ENCODE results near the gene NECAB2. TPM values are rescaled to one million over a fixed set of nuclear protein-coding genes. Genes with fewer than 3 reads are reported as not detected.
A peak's percentile ranks its signal among the peaks of the same experiment; 100 is the strongest.

The NECAB2 gene
- total and polyA plus RNA-seq, 2 of the 8 experiments (the other 6 are each of a cell fraction or from before 2014, with no cell fraction given) = 3.6 to 4.2 TPM

DNA sequence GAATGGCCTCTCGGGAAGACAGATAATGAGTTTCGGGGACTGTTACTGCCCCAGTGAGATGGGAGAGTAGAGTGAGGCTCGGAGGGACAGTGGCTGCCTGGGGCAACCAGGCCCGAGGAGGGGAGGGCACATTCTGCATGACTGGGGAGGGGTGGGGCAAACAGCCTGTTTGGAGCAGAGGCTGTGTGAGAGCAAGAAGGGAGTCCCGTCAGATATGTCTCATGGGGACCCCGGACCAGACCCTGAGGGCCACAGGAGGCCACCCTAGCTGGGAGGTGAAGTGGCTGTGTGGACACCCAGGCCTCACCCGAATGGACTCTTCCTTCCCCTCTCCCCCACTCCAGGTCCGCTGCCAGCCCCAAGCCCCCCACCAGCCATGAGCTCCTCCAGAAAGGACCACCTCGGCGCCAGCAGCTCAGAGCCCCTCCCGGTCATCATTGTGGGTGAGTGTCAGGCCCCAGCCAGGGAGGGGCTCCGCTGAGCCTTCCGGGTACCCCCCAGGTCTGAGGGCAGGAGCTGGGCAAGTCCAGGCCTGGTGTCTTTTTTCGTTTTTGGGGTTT is 10.7 kb upstream of the NECAB2 start:
- Histone ChIP-seq H3K56ac (replicated peaks; ENCODE audit: insufficient read length, low read depth, low read length) (no peak overlapping the region), H4K20me1 (replicated peaks in 1 of 2; ENCODE audit: control insufficient read depth in 1 of 2, insufficient read depth in 2 of 2, low read length in 2 of 2) (no peaks in the 10 kb centered on the region), H3K27me3 (replicated peaks in 1 of 4; ENCODE audit: control insufficient read depth in 3 of 4, extremely low read depth in 1 of 4, insufficient read depth in 3 of 4, low read length in 3 of 4) (no peaks in the 10 kb centered on the region), H2BK12ac (ENCODE audit: low read depth, low read length) (no peak overlapping the region), H3K27ac (ENCODE audit: low read depth, low read length) (no peak overlapping the region), H3K9ac (replicated peaks in 1 of 4; ENCODE audit: extremely low read depth in 1 of 4, low read depth in 3 of 4, low read length in 3 of 4) (no peak overlapping the region), H3K9me3 (ENCODE audit: insufficient read depth in 2 of 2, low read depth in 1 of 2, low read length in 1 of 2) (no peaks in the 10 kb centered on the region), H4K91ac (replicated peaks; ENCODE audit: insufficient read length, low read length) (peak overlapping the region; percentile 19), H2BK15ac (ENCODE audit: low read length) (no peak overlapping the region), H3K23ac (ENCODE audit: insufficient read length) (no peak overlapping the region), H2BK120ac (replicated peaks; ENCODE audit: low read depth, low read length) (no peak overlapping the region), H4K5ac (ENCODE audit: insufficient read length, low read depth, low read length) (no peak overlapping the region), H2AK5ac (ENCODE audit: low read depth, low read length) (no peak overlapping the region), H4K8ac (ENCODE audit: extremely low read depth, insufficient read depth, low read length) (peak overlapping the region; percentile 62; the same call in 1 of the 2 replicates), H3K23me2 (ENCODE audit: low read depth, low read length) (no peaks in the 10 kb centered on the region), H2BK20ac (ENCODE audit: low read length) (no peak overlapping the region), H3K4me1 (replicated peaks in 1 of 4; ENCODE audit: control insufficient read depth in 3 of 4, insufficient read depth in 4 of 4, low read length in 3 of 4) (peaks cover 2 to 7% (median 4%) of the 10 kb centered on the region in 4 experiments; a peak in 6 of 7 replicates), H2AFZ (ENCODE audit: low read length) (no peak overlapping the region), H3K4ac (replicated peaks; ENCODE audit: insufficient read length, low read depth, low read length) (no peak overlapping the region), H3K14ac (ENCODE audit: insufficient read length) (no peak overlapping the region), H3K79me2 (ENCODE audit: control insufficient read depth in 1 of 2, insufficient read depth in 2 of 2, low read length in 2 of 2) (no peaks in the 10 kb centered on the region), H3K4me2 (ENCODE audit: insufficient read depth in 1 of 2, low read depth in 2 of 2, low read length in 2 of 2) (no peak overlapping the region), H3K4me3 (ENCODE audit: extremely low read depth in 1 of 4, insufficient read depth in 2 of 4, low read depth in 3 of 4, low read length in 4 of 4) (no peak overlapping the region), H2BK5ac (ENCODE audit: low read depth, low read length) (no peak overlapping the region), H3K79me1 (ENCODE audit: low read depth, low read length) (no peaks in the 10 kb centered on the region), H3K18ac (ENCODE audit: extremely low read depth, low read length) (no peak overlapping the region), H3K36me3 (ENCODE audit: control insufficient read depth in 2 of 4, insufficient read depth in 4 of 4, low read length in 3 of 4) (no peaks in the 10 kb centered on the region)
- ChIA-PET CTCF (ENCODE audit: partially characterized antibody) (interaction anchor here (0.7 to 16.0 kb wide), 29 partner anchors 8 to 526 kb away, joined by 3 to 366 read pairs (median 4); partner anchors contain the start of gene SLC38A8), POLR2A (ENCODE audit: partially characterized antibody) (interaction anchor here (1.0 kb wide), 1 partner anchor 90 kb away, joined by 4 read pairs; no protein-coding TSS in a partner anchor)
- DNase-seq (ENCODE audit: low read depth in 1 of 2, low spot score in 2 of 2) = no peak
- no peak for FAIRE-seq
- 85% methylated on average over 12 of the region's 14 CpGs; no CpG with 5 or more reads in 1 of the 2 experiments for WGBS, 2 experiments (ENCODE audit: extremely low coverage in 1 of 2, insufficient coverage in 1 of 2, insufficient read length in 1 of 2, insufficient replicate concordance in 2 of 2, low coverage in 1 of 2, low lambda C conversion rate in 2 of 2, missing lambda C conversion rate in 1 of 2)
- no peak for TF ChIP-seq SAP30 (IDR thresholded peaks at IDR 0.05; ENCODE audit: insufficient read depth, insufficient replicate concordance, low read length)
- no peak for TF ChIP-seq EZH2 (IDR thresholded peaks at IDR 0.05; ENCODE audit: low read depth, low read length, severe bottlenecking)
- no peak for TF ChIP-seq CEBPB (IDR thresholded peaks at IDR 0.05; ENCODE audit: low read depth, low read length)
- TF ChIP-seq ZNF274 (IDR thresholded peaks at IDR 0.05; ENCODE audit: borderline replicate concordance, extremely low read depth, low read length) = no peak
- no peak for TF ChIP-seq CHD1 (IDR thresholded peaks at IDR 0.05; ENCODE audit: low read depth, low read length)
- TF ChIP-seq HDAC2 (IDR thresholded peaks at IDR 0.05; ENCODE audit: borderline replicate concordance in 1 of 2, low read depth in 2 of 2, low read length in 2 of 2) = no peak
- TF ChIP-seq JUND (IDR thresholded peaks at IDR 0.05; ENCODE audit: low read length) = no peak
- TF ChIP-seq PHF8 (conservative IDR thresholded peaks at IDR 0.05; ENCODE audit: low read depth, low read length) = no peak
